ENCODE results near the gene EPM2AIP1.

DNA sequence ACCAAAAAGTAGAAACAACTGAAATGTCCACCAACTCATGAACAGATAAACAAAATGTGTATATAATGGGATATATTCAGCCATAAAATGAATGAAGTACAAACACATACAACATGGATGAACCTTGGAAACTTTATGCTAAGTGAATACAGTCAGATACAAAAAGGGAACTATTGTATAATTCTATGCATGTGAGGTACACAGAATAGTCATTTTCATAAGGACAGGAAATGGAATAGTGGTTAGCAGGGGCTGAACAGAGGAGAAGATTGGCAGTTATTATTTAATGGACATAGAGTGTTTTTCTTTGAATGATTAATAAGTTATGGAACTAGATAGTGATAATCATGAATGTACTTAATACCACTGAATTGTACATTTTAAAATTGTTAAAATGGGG lies 28.1 kb downstream of the EPM2AIP1 start:
- TF ChIP-seq, protein P1, sequence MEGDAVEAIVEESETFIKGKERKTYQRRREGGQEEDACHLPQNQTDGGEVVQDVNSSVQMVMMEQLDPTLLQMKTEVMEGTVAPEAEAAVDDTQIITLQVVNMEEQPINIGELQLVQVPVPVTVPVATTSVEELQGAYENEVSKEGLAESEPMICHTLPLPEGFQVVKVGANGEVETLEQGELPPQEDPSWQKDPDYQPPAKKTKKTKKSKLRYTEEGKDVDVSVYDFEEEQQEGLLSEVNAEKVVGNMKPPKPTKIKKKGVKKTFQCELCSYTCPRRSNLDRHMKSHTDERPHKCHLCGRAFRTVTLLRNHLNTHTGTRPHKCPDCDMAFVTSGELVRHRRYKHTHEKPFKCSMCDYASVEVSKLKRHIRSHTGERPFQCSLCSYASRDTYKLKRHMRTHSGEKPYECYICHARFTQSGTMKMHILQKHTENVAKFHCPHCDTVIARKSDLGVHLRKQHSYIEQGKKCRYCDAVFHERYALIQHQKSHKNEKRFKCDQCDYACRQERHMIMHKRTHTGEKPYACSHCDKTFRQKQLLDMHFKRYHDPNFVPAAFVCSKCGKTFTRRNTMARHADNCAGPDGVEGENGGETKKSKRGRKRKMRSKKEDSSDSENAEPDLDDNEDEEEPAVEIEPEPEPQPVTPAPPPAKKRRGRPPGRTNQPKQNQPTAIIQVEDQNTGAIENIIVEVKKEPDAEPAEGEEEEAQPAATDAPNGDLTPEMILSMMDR (IDR thresholded peaks at IDR 0.05 in 8 of 11, conservative IDR thresholded peaks at IDR 0.05 in 3 of 11): no peak
- TF ChIP-seq POLR2A (IDR thresholded peaks at IDR 0.05) (no peak), POLR2AphosphoS5 (IDR thresholded peaks at IDR 0.05) (no peak)

Data from spleen (tissue), 7 donors.